Esophagus muscularis mucosa (tissue), 4 donors: ENCODE measurements around the gene ZBED4. TPM values are rescaled to one million over a fixed set of nuclear protein-coding genes. Genes with fewer than 3 reads are reported as not detected.

ENCODE experiments used
- DNase-seq: peaks from one replicate; pipeline ENCODE4 v3.0.0-alpha.2; 2017; ENCODE audit errors: extremely low spot score
- H3K27ac ChIP-seq, 4 donors: fragments of 200-600 bp; sonication (generic); replicated peaks in 1 of 4; 1 replicate in 3 of 4; 2 replicates in 1 of 4; pipeline ENCODE4 v1.5.1; 2016 to 2019; ENCODE audit warnings: mild to moderate bottlenecking in 1 of 4
- H3K27me3 ChIP-seq, 4 donors: fragments of 200-600 bp; sonication (generic); one replicate each; pipeline versions ENCODE4 v1.5.1 to v1.6.0; 2016 to 2019
- H3K36me3 ChIP-seq, 4 donors: fragments of 200-600 bp; sonication (generic); one replicate each; pipeline ENCODE4 v1.5.1; 2016 to 2019
- H3K4me1 ChIP-seq, 4 donors: fragments of 200-600 bp; sonication (generic); one replicate each; pipeline ENCODE4 v1.5.1; 2016 to 2019
- H3K4me3 ChIP-seq, 4 donors: fragments of 200-600 bp; sonication (generic); 1 replicate in 2 of 4; 2 replicates in 2 of 4; pipeline ENCODE4 v1.5.1; 2016 to 2019; ENCODE audit warnings: mild to moderate bottlenecking in 4 of 4, moderate library complexity in 1 of 4
- H3K9me3 ChIP-seq, 4 donors: fragments of 200-600 bp; sonication (generic); 1 replicate in 3 of 4; 2 replicates in 1 of 4; pipeline ENCODE4 v1.5.1; 2016 to 2019
- CTCF ChIP-seq, 3 experiments: fragments of 200-600 bp in 2 of 3; fragments of 450-650 bp in 1 of 3; sonication (generic) in 2 of 3; IDR thresholded peaks; one replicate each; pipeline ENCODE4 v1.5.1; 2017 to 2019; ENCODE audit warnings: antibody characterized with exemption in 3 of 3, mild to moderate bottlenecking in 2 of 3, moderate library complexity in 1 of 3
- EP300 ChIP-seq: sonication (generic); formaldehyde crosslinking; IDR thresholded peaks from one replicate; pipeline ENCODE4 v1.6.1; 2017; ENCODE audit warnings: antibody characterized with exemption
- POLR2A ChIP-seq: fragments of 450-650 bp; IDR thresholded peaks from one replicate; pipeline ENCODE4 v1.6.1; 2017; ENCODE audit warnings: antibody characterized with exemption, moderate library complexity, mild to moderate bottlenecking, low read depth
- POLR2AphosphoS5 ChIP-seq, 2 donors: sonication (generic); formaldehyde crosslinking; IDR thresholded peaks; one replicate each; pipeline ENCODE4 v1.6.1; 2017; ENCODE audit warnings: antibody characterized with exemption in 2 of 2
- WGBS: methylation state at CpG from one replicate; pipeline ENCODE4 v1.1.5; 2018; 5-methylcytosine and 5-hydroxymethylcytosine counted together
- intact Hi-C: fragments of 100-400 bp; cut with DNase I; formaldehyde crosslinking; loops from one replicate; pipeline ENCODE4 v1.15.1; 2023
- total RNA-seq, 4 donors: library from RNA; depleted of rRNA; stranded (reverse); fragments of >200 nt; gene quantifications; one replicate each; pipeline versions ENCODE4 v1.1.0 to v1.2.1, GENCODE V29; 2016

Gene ZBED4
- total RNA-seq, 4 donors from 2014 or later, result 6.6 to 11.1 (median 9.5) TPM

GRCh38 chr22:49922484-49922883 is 68.8 kb downstream of the ZBED4 start:
- 76% methylated on average over 2 of the region's 22 CpGs for WGBS
- DNase-seq, result no peak

GRCh38 chr22:49922926-49923325 is 69.3 kb downstream of the ZBED4 start:
- Histone ChIP-seq H3K9me3 (no peaks in the 10 kb centered on the region), H3K36me3 (peaks cover 20 to 57% (median 40%) of the 10 kb centered on the region in 4 donors), H3K27ac (peak overlapping the region; percentile 40 to 58 (median 46)), H3K4me3 (peak overlapping the region in 1 of 4 donors; percentile 3), H3K27me3 (no peaks in the 10 kb centered on the region), H3K4me1 (peaks cover 11 to 34% (median 23%) of the 10 kb centered on the region in 4 donors)
- intact Hi-C loops, result no loop called here
- DNase-seq, result no peak
- 84% methylated on average over 16 of the region's 25 CpGs for WGBS
- no peak for TF ChIP-seq CTCF (IDR thresholded peaks at IDR 0.05)
- TF ChIP-seq EP300, result no peak
- TF ChIP-seq POLR2A, result no peak

More at GRCh38 chr22:49922484-49922883, 68.8 kb downstream of the ZBED4 start:
- TF ChIP-seq EP300 (no peak), POLR2A (no peak), POLR2AphosphoS5 (IDR thresholded peaks at IDR 0.05) (no peak), CTCF (IDR thresholded peaks at IDR 0.05) (no peak)
- Histone ChIP-seq H3K4me1 (peaks cover 11 to 39% (median 27%) of the 10 kb centered on the region in 4 donors), H3K27ac (no peak overlapping the region), H3K36me3 (peaks cover 20 to 56% (median 36%) of the 10 kb centered on the region in 4 donors), H3K9me3 (no peaks in the 10 kb centered on the region), H3K4me3 (no peak overlapping the region), H3K27me3 (no peaks in the 10 kb centered on the region)
- intact Hi-C loops, result no loop called here

- Histone ChIP-seq H3K27me3 (peaks cover 0 to 5% (median under 1%) of the 10 kb centered on the region in 4 donors), H3K36me3 (peaks cover 20 to 57% (median 40%) of the 10 kb centered on the region in 4 donors), H3K27ac (peak overlapping the region; percentile 40 to 58 (median 46)), H3K4me3 (peak overlapping the region in 2 of 4 donors; percentile 3 to 7), H3K4me1 (peaks cover 11 to 34% (median 23%) of the 10 kb centered on the region in 4 donors), H3K9me3 (no peaks in the 10 kb centered on the region)
- no peak for TF ChIP-seq POLR2A
- TF ChIP-seq POLR2AphosphoS5 (IDR thresholded peaks at IDR 0.05), result peak in 1 of 2 donors; percentile 36
- TF ChIP-seq CTCF (IDR thresholded peaks at IDR 0.05), result peak; percentile 56 to 62 (median 58)
- DNase-seq, result no peak
- intact Hi-C loops, result no loop called here
- 49% methylated on average over 16 of the region's 16 CpGs for WGBS
Measured at GRCh38 chr22:49923445-49923844, 69.8 kb downstream of the ZBED4 start.

GRCh38 chr22:49924113-49924833 is 70.6 kb downstream of the ZBED4 start:
- peak overlapping the region in 1 of 4 donors; percentile 50 for H3K27ac ChIP-seq
- TF ChIP-seq EP300 (no peak), POLR2A (no peak), CTCF (IDR thresholded peaks at IDR 0.05) (no peak)
- H3K9me3 ChIP-seq, result no peaks in the 10 kb centered on the region
- H3K4me3 ChIP-seq, result no peak overlapping the region
- intact Hi-C loops, result no loop called here
- H3K36me3 ChIP-seq, result peaks cover 20 to 57% (median 40%) of the 10 kb centered on the region in 4 donors
- no peak for DNase-seq
- peaks cover 0 to 13% (median 8%) of the 10 kb centered on the region in 4 donors for H3K27me3 ChIP-seq
- WGBS, result 92% methylated on average over 13 of the region's 31 CpGs
- H3K4me1 ChIP-seq, result peaks cover 5 to 34% (median 22%) of the 10 kb centered on the region in 4 donors
